Measurements from ENCODE around the gene PI4KA.

Gene PI4KA

GRCh38 chr22:20764471-20764720 lies 94.2 kb downstream of the PI4KA start:
- no peak for DNase-seq

GRCh38 chr22:20763630-20764470 lies 94.8 kb downstream of the PI4KA start:
- no peak for DNase-seq
- TF ChIP-seq POLR2A (IDR thresholded peaks at IDR 0.05; ENCODE audit: low read length): no peak
- TF ChIP-seq GATA1 (IDR thresholded peaks at IDR 0.05; ENCODE audit: low read depth, low read length): no peak

More at GRCh38 chr22:20764471-20764720, 94.2 kb downstream of the PI4KA start:
- TF ChIP-seq GATA1 (IDR thresholded peaks at IDR 0.05; ENCODE audit: low read depth, low read length) (no peak), POLR2A (IDR thresholded peaks at IDR 0.05; ENCODE audit: low read length) (no peak)

GRCh38 chr22:20762233-20762796 lies 96.3 kb downstream of the PI4KA start:
- DNase-seq: no peak
- no peak for TF ChIP-seq POLR2A (IDR thresholded peaks at IDR 0.05; ENCODE audit: low read length)
- no peak for TF ChIP-seq GATA1 (IDR thresholded peaks at IDR 0.05; ENCODE audit: low read depth, low read length)

DNA sequence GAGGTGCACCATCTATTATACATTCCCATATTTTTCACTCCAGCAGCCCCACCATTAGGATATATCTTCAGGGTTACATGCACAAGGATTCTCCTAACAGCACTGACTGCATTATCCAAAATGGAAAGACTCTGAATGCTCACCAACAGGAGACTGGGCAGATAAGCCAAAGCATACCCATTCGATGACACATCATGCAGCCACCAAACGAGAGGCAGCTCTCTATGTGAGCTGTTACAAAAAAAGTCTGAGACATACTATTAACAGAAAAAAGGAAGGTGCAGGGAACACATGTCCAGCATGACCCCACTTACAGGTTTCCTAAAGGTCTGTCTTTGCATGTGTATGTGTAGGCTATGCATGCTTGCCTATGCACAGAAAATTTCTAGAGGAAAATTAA lies 97.1 kb downstream of the PI4KA start:
- TF ChIP-seq GATA1 (IDR thresholded peaks at IDR 0.05; ENCODE audit: low read depth, low read length) (no peak), POLR2A (IDR thresholded peaks at IDR 0.05; ENCODE audit: low read length) (no peak)
- DNase-seq: no peak

DNA sequence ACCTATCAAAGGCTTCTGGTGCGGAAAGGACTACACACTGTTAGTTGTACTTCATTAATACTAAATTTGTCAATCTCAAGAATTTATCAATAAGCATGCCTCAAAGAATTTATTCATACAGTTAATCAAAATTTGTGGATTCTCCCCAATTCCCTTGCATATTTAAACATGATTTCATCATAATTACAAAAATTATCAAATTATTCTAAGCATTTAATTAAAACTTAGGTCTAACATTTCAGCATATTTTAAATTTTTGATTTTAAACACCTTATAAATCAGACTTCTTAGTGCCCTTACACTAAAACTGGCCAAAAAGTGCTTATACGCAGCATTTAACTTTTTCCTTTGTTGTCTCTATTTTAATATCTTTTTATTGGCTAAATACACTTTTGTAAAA lies 98.5 kb downstream of the PI4KA start:
- no peak for DNase-seq
- no peak for TF ChIP-seq POLR2A (IDR thresholded peaks at IDR 0.05; ENCODE audit: low read length)
- no peak for TF ChIP-seq GATA1 (IDR thresholded peaks at IDR 0.05; ENCODE audit: low read depth, low read length)

DNA sequence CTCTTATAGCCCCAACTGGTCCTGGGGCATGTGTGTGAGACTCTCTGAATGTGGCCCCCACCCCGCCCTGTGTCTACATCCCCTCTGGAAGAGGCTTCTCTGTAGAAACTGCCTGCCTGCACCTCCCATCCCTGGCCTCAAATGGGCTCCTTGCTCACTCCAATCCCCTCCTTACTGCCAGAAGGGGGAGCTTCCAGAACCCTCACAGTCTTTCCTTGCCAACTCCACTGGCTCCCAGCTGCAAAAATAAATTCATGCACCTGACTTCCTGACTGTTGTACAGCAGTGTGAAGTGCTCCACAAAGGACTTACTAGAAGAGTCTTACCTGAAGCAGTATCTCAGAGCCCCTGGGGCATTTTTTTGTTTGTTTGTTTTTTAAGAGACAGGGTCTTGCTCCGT lies 99.9 kb downstream of the PI4KA start:
- peak in 1 of 2 experiments; percentile 18 for DNase-seq
- TF ChIP-seq POLR2A (IDR thresholded peaks at IDR 0.05; ENCODE audit: low read length) (no peak), GATA1 (IDR thresholded peaks at IDR 0.05; ENCODE audit: low read depth, low read length) (no peak)

DNA sequence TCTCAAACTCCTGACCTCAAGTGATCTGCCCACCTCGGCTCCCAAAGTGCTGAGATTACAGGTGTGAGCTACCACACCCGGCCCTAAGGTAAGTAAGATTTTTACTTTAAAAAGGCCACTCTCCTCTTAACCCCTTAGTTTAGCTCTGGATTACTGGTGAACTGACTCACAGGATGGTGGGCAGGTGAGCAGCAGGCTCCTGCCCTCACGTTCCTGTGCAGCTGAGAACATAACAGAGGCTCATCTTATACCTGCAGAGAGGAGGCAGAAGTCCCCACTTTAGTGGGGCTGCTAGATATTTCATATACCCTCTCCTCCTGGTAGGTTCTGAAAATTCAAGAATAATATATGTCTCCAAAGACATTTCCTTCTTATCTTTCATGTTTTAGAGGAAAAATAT lies 101.8 kb downstream of the PI4KA start:
- TF ChIP-seq POLR2A (IDR thresholded peaks at IDR 0.05; ENCODE audit: low read length): no peak
- no peak for TF ChIP-seq GATA1 (IDR thresholded peaks at IDR 0.05; ENCODE audit: low read depth, low read length)
- DNase-seq: no peak

GRCh38 chr22:20752873-20753272 lies 105.7 kb downstream of the PI4KA start:
- DNase-seq: no peak
- no peak for TF ChIP-seq POLR2A (IDR thresholded peaks at IDR 0.05; ENCODE audit: low read length)
- TF ChIP-seq GATA1 (IDR thresholded peaks at IDR 0.05; ENCODE audit: low read depth, low read length): no peak

DNA sequence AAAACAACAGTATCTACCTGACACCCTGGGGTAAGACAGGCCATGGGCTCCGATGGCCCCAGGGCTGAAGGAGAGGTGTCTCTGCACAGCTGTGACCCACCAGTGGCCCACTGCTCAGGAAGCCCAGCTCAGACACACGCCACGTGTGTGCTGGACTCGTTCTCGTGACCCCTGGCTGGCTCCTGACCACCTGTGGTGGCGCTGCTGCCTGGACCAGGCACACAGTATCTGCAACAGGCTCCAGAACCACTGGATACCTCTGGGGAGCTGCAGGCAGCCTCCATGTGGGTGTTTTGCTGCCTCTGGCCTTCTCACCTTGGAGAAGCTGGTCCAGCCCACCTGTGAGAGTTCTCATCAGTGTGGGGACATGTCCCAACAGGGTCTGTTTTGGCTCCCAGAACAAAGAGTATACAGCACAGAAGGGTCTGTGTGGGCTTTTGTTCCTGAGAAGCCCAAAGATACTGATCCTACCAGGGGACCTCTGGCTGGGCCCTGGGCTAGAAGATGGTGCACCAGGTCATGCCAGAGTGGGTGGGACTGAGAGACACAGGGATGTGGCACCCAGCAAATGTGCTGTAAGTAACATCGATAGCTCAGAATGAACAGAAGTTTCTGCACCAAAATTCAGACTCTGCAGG lies 106.4 kb downstream of the PI4KA start:
- DNase-seq: no peak
- TF ChIP-seq POLR2A (IDR thresholded peaks at IDR 0.05; ENCODE audit: low read length) (no peak), GATA1 (IDR thresholded peaks at IDR 0.05; ENCODE audit: low read depth, low read length) (no peak)

GRCh38 chr22:20751185-20751851 lies 107.3 kb downstream of the PI4KA start:
- DNase-seq: no peak
- TF ChIP-seq GATA1 (IDR thresholded peaks at IDR 0.05; ENCODE audit: low read depth, low read length): no peak
- TF ChIP-seq POLR2A (IDR thresholded peaks at IDR 0.05; ENCODE audit: low read length): no peak

GRCh38 chr22:20750461-20751184 lies 108.0 kb downstream of the PI4KA start:
- DNase-seq: peak; percentile 37 to 76
- TF ChIP-seq GATA1 (IDR thresholded peaks at IDR 0.05; ENCODE audit: low read depth, low read length): no peak
- no peak for TF ChIP-seq POLR2A (IDR thresholded peaks at IDR 0.05; ENCODE audit: low read length)

GRCh38 chr22:20749453-20749852 lies 109.2 kb downstream of the PI4KA start:
- TF ChIP-seq POLR2A (IDR thresholded peaks at IDR 0.05; ENCODE audit: low read length) (no peak), GATA1 (IDR thresholded peaks at IDR 0.05; ENCODE audit: low read depth, low read length) (no peak)
- no peak for DNase-seq

DNA sequence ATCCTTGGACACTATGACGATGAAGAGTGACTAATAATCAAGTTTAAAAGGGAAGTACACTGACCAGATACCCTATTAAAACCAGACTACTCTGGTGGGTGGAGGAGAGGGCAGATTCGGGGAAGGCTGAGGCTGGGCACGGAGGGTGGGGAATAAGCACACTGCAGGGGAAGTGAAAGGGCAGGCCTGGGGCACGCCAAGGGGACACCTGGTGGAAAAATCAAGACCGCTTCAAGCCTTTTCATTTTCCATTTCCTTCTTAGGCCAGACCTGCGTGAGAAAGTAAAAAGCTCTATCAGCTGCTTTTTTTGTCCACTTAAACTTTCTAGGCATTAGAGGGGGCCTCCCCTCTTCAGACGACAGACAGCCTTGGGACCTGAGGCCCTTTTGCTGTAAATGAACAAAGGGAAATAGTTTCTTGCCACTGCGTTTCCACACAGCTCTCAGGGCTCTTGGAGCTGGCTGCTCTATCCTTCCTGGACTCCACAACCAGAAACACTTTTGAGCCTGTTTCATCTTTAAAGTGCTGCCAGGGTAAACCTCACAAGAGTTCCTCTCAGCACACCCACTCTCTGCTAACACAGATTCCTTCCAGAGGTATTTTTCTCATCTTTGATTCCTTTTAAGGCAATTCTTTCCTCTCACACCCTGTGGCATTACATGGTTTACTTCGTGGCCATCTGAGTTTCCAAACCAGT lies 109.7 kb downstream of the PI4KA start:
- TF ChIP-seq POLR2A (IDR thresholded peaks at IDR 0.05; ENCODE audit: low read length) (no peak), GATA1 (IDR thresholded peaks at IDR 0.05; ENCODE audit: low read depth, low read length) (no peak)
- DNase-seq: no peak
